Spleen (tissue), 7 donors: ENCODE results near the gene FUOM.

Source experiments
- POLR2AphosphoS5 ChIP-seq, 3 donors: sonication (generic); formaldehyde crosslinking; IDR thresholded peaks; one replicate each; pipeline ENCODE4 v1.5.1; 2017; ENCODE audit warnings: antibody characterized with exemption in 3 of 3
- TF ChIP-seq, protein P1 (sequence below), 11 experiments: fragments of 200-600 bp in 7 of 11; fragments of 450-650 bp in 4 of 11; sonication (generic) in 4 of 11; IDR thresholded peaks in 8 of 11; conservative IDR thresholded peaks in 3 of 11; 1 replicate in 7 of 11; 2 replicates in 4 of 11; pipeline versions ENCODE4 v1.4.0 to v1.8.0; 2016 to 2021; ENCODE audit warnings: antibody characterized with exemption in 11 of 11, inconsistent platforms in 4 of 11, mild to moderate bottlenecking in 1 of 11
- donor health status: DM: no; HTN: no; CAD: no; lungs with moderate emphysema.
- donor health status: DM: no; HTN: no; CAD: no.
- donor health status: DM: no; HTN: no; CAD: no.

DNA sequence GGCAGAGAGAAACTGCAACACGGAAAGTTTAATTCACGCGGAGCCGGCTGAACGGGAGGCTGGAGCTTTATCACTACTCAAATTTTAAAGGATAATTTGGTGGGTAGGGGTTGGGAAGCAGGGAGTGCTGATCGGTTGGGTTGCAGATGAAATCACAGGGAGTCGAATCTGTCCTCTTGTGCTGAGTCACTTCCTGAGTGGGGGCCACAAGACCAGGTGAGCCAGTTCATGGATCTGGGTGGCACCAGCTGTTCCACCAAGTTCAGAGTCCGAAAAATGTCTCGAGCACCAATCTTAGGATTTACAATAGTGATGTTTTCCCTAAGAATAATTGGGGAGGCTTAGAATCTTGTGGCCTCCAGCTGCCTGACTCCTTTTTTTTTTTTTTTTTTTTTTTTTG is 14.3 kb downstream of the FUOM start:
- TF ChIP-seq, protein P1, sequence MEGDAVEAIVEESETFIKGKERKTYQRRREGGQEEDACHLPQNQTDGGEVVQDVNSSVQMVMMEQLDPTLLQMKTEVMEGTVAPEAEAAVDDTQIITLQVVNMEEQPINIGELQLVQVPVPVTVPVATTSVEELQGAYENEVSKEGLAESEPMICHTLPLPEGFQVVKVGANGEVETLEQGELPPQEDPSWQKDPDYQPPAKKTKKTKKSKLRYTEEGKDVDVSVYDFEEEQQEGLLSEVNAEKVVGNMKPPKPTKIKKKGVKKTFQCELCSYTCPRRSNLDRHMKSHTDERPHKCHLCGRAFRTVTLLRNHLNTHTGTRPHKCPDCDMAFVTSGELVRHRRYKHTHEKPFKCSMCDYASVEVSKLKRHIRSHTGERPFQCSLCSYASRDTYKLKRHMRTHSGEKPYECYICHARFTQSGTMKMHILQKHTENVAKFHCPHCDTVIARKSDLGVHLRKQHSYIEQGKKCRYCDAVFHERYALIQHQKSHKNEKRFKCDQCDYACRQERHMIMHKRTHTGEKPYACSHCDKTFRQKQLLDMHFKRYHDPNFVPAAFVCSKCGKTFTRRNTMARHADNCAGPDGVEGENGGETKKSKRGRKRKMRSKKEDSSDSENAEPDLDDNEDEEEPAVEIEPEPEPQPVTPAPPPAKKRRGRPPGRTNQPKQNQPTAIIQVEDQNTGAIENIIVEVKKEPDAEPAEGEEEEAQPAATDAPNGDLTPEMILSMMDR (IDR thresholded peaks at IDR 0.05 in 8 of 11, conservative IDR thresholded peaks at IDR 0.05 in 3 of 11) = no peak
- no peak for TF ChIP-seq POLR2AphosphoS5 (IDR thresholded peaks at IDR 0.05)
